Measurements from ENCODE around the gene CCBE1.

The CCBE1 gene

DNA sequence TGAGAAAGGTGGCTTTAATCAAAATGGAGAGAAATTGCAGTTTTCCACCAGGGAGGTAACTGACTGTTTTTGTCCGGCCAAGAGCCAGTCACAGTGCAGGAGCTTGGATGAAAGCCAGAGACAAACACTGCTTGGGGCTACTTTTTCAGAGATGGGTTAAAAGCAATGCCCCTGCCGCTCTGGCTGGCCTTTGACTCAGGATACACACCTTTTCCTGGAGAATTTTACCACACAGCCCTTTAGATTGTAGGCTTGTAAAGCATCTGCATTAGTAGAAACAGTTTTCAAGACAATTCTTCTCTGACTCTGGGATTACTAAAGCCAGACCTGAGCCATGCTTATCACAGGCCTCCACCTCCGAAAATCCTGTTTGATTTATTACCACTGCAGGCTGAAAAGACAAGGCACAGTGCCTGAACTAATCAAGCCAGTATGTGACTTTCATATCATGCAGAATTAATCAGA, 79.7 kb downstream of the CCBE1 start:
- no peak overlapping the region for H3K27ac ChIP-seq (ENCODE audit: low read depth, low read length)
- no peak overlapping the region for H3K9ac ChIP-seq (ENCODE audit: low read depth, low read length)
- H3K4me1 ChIP-seq (ENCODE audit: control insufficient read depth, insufficient read depth, low read length): no peaks in the 10 kb centered on the region
- H3K27me3 ChIP-seq (ENCODE audit: control insufficient read depth, insufficient read depth, low read length): no peaks in the 10 kb centered on the region
- no peak overlapping the region for H3K4me3 ChIP-seq (ENCODE audit: low read depth, low read length)
- no peaks in the 10 kb centered on the region for H3K9me3 ChIP-seq (ENCODE audit: control insufficient read depth, insufficient read depth, low read length)
- H3K36me3 ChIP-seq (ENCODE audit: control insufficient read depth, insufficient read depth, low read length): no peaks in the 10 kb centered on the region

DNA sequence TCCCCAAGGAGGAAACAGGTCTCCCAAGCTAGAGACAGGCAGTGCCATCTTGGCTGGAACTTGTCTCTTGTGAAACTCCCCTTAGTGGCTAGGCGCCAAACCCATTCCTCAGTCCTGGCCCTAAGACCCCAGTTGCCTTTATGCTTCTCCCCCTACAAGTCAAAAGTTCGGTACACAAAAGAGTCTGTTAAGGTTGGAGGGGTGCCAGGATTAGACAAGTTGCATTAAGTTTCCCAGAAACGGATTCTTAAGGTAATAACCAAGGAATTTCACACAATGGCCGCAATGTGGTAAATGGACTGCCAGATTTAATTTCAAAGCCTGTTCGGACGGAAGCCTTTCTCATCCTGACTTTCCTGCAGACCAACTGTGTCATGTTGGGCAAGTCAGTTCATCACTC, 80.7 kb downstream of the CCBE1 start:
- no peaks in the 10 kb centered on the region for H3K27me3 ChIP-seq (ENCODE audit: control insufficient read depth, insufficient read depth, low read length)
- H3K4me1 ChIP-seq (ENCODE audit: control insufficient read depth, insufficient read depth, low read length): no peaks in the 10 kb centered on the region
- no peak overlapping the region for H3K27ac ChIP-seq (ENCODE audit: low read depth, low read length)

DNA sequence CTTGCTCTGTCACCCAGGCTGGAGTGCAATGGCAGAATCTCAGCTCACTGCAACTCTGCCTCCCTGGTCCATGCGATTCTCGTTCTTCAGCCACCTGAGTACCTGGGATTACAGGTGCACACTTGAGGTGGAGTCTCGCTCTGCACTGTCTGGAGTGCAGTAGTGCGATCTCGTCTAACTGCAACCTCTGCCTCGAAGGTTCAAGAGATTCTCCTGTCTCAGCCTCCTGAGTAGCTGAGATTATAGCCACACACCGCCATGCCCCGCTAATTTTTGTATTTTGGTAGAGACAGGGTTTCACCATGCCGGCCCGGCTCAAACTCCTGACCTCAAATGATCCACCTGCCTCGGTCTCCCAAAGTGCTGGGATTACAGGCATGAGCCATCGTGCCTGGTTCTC, 83.3 kb downstream of the CCBE1 start:
- no peak overlapping the region for H3K4me3 ChIP-seq (ENCODE audit: low read depth, low read length)

More for the DNA sequence above, 80.7 kb downstream of the CCBE1 start:
- Histone ChIP-seq H3K4me3 (ENCODE audit: low read depth, low read length) (no peak overlapping the region), H3K36me3 (ENCODE audit: control insufficient read depth, insufficient read depth, low read length) (no peaks in the 10 kb centered on the region), H3K9ac (ENCODE audit: low read depth, low read length) (no peak overlapping the region), H3K9me3 (ENCODE audit: control insufficient read depth, insufficient read depth, low read length) (no peaks in the 10 kb centered on the region)

DNA sequence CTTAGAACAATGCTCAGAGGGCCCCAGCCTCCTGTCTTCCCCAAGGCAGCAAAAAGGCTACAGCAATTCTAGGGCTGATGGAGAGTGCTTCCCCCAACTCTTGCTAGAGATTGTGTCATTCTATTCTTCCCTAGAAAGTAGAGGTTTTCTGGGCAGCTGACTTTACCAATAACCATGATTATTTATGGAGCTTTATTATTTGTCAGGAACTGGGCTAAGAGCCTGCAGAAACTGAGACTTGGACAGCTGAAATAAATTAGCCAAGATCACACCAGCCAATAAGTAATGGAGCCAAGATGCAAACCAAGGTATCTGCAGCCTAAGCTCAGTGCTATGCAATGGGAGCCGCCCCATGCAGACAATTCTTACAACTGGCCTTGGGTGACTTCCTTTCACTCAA, 84.8 kb downstream of the CCBE1 start:
- Histone ChIP-seq H3K36me3 (ENCODE audit: control insufficient read depth, insufficient read depth, low read length) (no peaks in the 10 kb centered on the region), H3K4me1 (ENCODE audit: control insufficient read depth, insufficient read depth, low read length) (no peaks in the 10 kb centered on the region), H3K4me3 (ENCODE audit: low read depth, low read length) (no peak overlapping the region), H3K27me3 (ENCODE audit: control insufficient read depth, insufficient read depth, low read length) (no peaks in the 10 kb centered on the region), H3K27ac (ENCODE audit: low read depth, low read length) (no peak overlapping the region), H3K9me3 (ENCODE audit: control insufficient read depth, insufficient read depth, low read length) (no peaks in the 10 kb centered on the region), H3K9ac (ENCODE audit: low read depth, low read length) (no peak overlapping the region)

More for the DNA sequence above, 83.3 kb downstream of the CCBE1 start:
- Histone ChIP-seq H3K9me3 (ENCODE audit: control insufficient read depth, insufficient read depth, low read length) (no peaks in the 10 kb centered on the region), H3K36me3 (ENCODE audit: control insufficient read depth, insufficient read depth, low read length) (no peaks in the 10 kb centered on the region), H3K4me1 (ENCODE audit: control insufficient read depth, insufficient read depth, low read length) (no peaks in the 10 kb centered on the region), H3K27me3 (ENCODE audit: control insufficient read depth, insufficient read depth, low read length) (no peaks in the 10 kb centered on the region), H3K27ac (ENCODE audit: low read depth, low read length) (no peak overlapping the region), H3K9ac (ENCODE audit: low read depth, low read length) (no peak overlapping the region)

DNA sequence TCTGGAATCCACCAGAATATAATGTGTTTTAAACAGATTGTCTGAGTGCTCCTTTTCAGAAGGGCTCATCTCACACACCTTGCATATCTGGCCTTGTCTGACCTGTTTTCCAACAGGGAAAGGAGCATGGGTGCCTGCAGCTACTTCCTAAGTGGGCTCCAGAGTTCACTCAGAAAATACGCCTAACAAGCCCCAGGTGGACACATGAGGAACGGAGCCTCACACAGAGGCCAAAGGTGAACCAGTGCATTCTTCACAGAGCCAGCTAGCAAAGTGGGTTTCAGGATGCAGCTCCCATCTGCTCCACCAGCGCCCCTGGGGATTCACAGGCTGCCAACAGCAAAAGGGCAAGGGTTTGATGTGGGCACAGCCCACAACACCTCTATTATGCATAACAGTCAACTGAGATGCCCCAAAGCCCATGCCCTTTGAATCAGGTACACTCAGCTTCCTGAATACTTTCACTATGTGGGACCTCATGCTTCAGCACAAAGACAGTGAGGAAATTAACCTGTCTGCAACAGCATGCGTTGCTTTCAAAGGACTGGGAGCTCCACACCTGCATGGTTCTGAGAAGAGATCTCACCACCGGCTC, 86.6 kb downstream of the CCBE1 start:
- H3K4me3 ChIP-seq (ENCODE audit: low read depth, low read length): no peak overlapping the region
- no peaks in the 10 kb centered on the region for H3K27me3 ChIP-seq (ENCODE audit: control insufficient read depth, insufficient read depth, low read length)
- H3K27ac ChIP-seq (ENCODE audit: low read depth, low read length): no peak overlapping the region
- no peaks in the 10 kb centered on the region for H3K9me3 ChIP-seq (ENCODE audit: control insufficient read depth, insufficient read depth, low read length)
- no peaks in the 10 kb centered on the region for H3K36me3 ChIP-seq (ENCODE audit: control insufficient read depth, insufficient read depth, low read length)
- no peak overlapping the region for H3K9ac ChIP-seq (ENCODE audit: low read depth, low read length)
- no peaks in the 10 kb centered on the region for H3K4me1 ChIP-seq (ENCODE audit: control insufficient read depth, insufficient read depth, low read length)

DNA sequence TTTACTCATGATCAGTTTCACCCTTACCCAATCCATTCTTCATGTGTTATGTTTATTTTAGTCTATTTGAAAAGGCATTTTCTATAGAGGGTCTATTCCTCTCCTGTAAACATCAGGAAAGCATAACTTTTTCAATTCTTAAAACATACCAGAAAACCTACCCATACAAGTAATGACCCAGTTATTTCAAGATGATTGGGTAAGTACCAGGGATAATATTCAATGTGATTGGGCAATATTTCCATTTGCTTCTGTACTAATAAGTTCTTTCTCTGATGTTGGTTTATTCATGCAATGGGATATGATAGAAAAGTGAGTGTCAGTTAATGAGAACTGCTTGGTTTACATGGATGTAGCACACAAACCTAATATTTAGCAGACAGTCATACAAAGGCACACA, 87.6 kb downstream of the CCBE1 start:
- no peaks in the 10 kb centered on the region for H3K4me1 ChIP-seq (ENCODE audit: control insufficient read depth, insufficient read depth, low read length)
- H3K27me3 ChIP-seq (ENCODE audit: control insufficient read depth, insufficient read depth, low read length): no peaks in the 10 kb centered on the region
- no peaks in the 10 kb centered on the region for H3K36me3 ChIP-seq (ENCODE audit: control insufficient read depth, insufficient read depth, low read length)
- no peak overlapping the region for H3K4me3 ChIP-seq (ENCODE audit: low read depth, low read length)
- no peak overlapping the region for H3K9ac ChIP-seq (ENCODE audit: low read depth, low read length)
- no peak overlapping the region for H3K27ac ChIP-seq (ENCODE audit: low read depth, low read length)
- no peaks in the 10 kb centered on the region for H3K9me3 ChIP-seq (ENCODE audit: control insufficient read depth, insufficient read depth, low read length)

DNA sequence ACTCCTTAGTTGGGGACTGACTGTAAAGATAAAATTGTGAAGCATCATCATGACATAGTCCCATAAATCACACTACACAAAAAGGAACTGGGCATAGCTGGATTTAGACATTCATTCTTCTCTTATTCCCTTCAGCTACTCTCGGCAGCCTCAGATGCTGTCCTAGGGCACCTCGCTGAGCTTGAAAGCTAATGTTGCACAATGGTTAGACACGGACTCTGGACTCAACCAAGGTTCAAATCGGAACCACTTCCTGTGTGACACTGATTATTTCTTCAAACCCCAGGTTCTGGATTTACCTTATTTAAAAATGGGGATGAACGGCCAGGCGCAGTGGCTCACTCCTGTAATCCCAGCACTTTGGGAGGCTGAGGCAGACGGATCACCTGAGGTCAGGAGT, 89.8 kb downstream of the CCBE1 start:
- Histone ChIP-seq H3K9me3 (ENCODE audit: control insufficient read depth, insufficient read depth, low read length) (no peaks in the 10 kb centered on the region), H3K36me3 (ENCODE audit: control insufficient read depth, insufficient read depth, low read length) (no peaks in the 10 kb centered on the region), H3K4me1 (ENCODE audit: control insufficient read depth, insufficient read depth, low read length) (no peaks in the 10 kb centered on the region), H3K27me3 (ENCODE audit: control insufficient read depth, insufficient read depth, low read length) (no peaks in the 10 kb centered on the region), H3K9ac (ENCODE audit: low read depth, low read length) (no peak overlapping the region), H3K4me3 (ENCODE audit: low read depth, low read length) (no peak overlapping the region), H3K27ac (ENCODE audit: low read depth, low read length) (no peak overlapping the region)

DNA sequence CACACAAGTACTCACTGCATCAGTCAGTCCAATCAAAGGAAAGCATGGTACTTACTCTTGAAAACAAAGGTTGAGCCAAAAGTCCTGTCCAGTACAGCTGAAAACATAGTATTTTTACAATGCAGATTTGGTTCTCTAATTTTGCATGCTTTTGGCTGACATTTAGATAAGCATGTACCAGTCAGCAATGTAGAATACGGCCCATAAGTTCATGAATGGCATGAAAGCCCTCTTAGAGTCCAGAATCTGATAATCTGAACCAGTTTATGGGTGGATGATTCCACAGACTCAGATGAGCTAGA, 90.2 kb downstream of the CCBE1 start:
- H3K4me1 ChIP-seq (ENCODE audit: control insufficient read depth, insufficient read depth, low read length): no peaks in the 10 kb centered on the region
- no peak overlapping the region for H3K27ac ChIP-seq (ENCODE audit: low read depth, low read length)
- no peaks in the 10 kb centered on the region for H3K27me3 ChIP-seq (ENCODE audit: control insufficient read depth, insufficient read depth, low read length)

DNA sequence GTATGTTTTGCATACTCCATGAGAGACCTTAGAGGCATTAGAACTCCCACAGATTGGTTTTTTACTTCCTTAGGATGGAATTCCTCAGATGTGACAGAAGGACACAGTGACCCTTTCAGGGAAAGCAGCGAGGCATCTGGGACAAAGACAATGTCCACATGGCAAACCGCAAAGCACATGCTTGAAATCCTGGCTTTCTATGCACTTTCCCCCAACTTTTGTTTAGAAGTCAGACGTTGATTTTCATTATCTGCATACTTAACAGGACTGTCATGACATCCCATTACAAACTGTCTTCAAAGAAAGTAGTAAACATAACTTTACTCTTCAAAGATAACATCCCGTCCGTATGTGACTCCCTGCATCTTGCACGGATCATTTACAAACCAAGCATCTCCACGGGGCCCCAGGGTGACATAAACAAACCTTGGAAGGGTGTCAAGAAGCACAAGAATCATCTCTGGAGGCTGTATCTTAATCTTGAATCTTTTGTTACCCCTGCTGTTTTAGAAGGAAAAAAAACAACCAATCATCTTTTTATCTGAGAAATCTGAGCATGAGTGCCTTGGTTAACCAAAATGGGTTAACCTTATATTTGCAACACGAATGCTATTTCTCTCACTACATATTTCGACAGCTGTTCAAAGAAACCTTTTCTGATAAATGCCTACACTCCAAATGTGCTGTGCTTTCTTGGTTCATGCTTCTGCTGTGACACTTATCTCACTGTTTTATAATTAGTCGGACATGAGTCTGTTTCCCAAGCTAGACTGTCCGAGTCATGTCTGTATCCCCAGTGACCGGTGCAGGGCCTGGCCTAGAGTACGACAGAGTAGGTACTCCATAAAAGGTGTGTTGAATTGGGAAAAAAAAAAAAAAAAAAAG, 90.8 kb downstream of the CCBE1 start:
- Histone ChIP-seq H3K4me1 (ENCODE audit: control insufficient read depth, insufficient read depth, low read length) (no peaks in the 10 kb centered on the region), H3K27ac (ENCODE audit: low read depth, low read length) (no peak overlapping the region), H3K4me3 (ENCODE audit: low read depth, low read length) (no peak overlapping the region), H3K36me3 (ENCODE audit: control insufficient read depth, insufficient read depth, low read length) (no peaks in the 10 kb centered on the region), H3K9ac (ENCODE audit: low read depth, low read length) (no peak overlapping the region), H3K27me3 (ENCODE audit: control insufficient read depth, insufficient read depth, low read length) (no peaks in the 10 kb centered on the region), H3K9me3 (ENCODE audit: control insufficient read depth, insufficient read depth, low read length) (no peaks in the 10 kb centered on the region)

More for the DNA sequence above, 90.2 kb downstream of the CCBE1 start:
- H3K36me3 ChIP-seq (ENCODE audit: control insufficient read depth, insufficient read depth, low read length): no peaks in the 10 kb centered on the region
- H3K9ac ChIP-seq (ENCODE audit: low read depth, low read length): no peak overlapping the region
- H3K9me3 ChIP-seq (ENCODE audit: control insufficient read depth, insufficient read depth, low read length): no peaks in the 10 kb centered on the region
- no peak overlapping the region for H3K4me3 ChIP-seq (ENCODE audit: low read depth, low read length)

DNA sequence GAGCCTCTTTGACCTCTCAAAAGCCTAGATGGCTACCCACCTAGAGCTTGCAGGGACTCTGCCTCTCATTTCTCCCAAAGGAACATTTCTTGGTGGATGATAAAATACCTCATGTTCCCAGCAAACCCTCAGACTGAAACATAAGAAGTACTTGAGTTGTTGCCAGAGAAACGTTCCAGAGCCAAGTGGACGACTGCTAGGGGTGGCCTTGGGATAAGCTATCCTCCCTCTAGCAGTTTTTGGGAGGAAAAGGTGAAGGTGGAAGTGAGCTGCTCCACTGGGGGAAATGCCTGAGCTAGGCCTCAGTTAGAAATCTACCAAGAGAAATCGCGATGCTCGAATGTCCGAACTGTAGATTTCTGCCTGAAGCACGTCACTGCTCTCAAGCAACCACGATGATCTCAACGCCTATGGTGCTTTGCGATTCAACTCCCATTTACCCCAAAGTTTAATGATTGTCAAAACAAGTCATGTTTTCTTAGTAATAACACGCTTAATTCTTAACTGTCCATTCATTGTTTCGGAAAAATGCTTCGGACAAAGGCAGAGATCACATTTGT, 91.5 kb downstream of the CCBE1 start:
- Histone ChIP-seq H3K9me3 (ENCODE audit: control insufficient read depth, insufficient read depth, low read length) (no peaks in the 10 kb centered on the region), H3K27ac (ENCODE audit: low read depth, low read length) (no peak overlapping the region), H3K27me3 (ENCODE audit: control insufficient read depth, insufficient read depth, low read length) (no peaks in the 10 kb centered on the region), H3K4me3 (ENCODE audit: low read depth, low read length) (no peak overlapping the region), H3K36me3 (ENCODE audit: control insufficient read depth, insufficient read depth, low read length) (no peaks in the 10 kb centered on the region), H3K4me1 (ENCODE audit: control insufficient read depth, insufficient read depth, low read length) (no peaks in the 10 kb centered on the region), H3K9ac (ENCODE audit: low read depth, low read length) (no peak overlapping the region)

DNA sequence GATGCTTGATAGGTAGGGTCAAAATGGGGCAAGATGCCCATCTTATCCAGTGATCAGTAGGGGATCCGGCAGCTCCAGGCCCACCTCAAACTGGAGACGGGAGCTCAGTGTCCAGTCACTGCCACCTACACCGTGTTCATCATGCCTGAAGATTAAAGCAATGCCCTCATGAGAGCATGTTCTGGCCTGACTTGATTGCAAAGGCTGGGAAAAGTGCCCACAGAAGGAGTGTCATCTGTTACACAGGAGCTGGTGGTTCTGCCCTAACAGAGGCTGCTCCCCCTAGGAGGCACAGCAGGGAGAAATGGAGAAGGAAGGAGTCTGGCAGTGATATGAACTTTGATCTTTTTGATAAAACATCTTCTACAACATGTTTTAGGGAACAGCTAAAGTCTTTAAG, 92.3 kb downstream of the CCBE1 start:
- Histone ChIP-seq H3K36me3 (ENCODE audit: control insufficient read depth, insufficient read depth, low read length) (no peaks in the 10 kb centered on the region), H3K27ac (ENCODE audit: low read depth, low read length) (no peak overlapping the region), H3K27me3 (ENCODE audit: control insufficient read depth, insufficient read depth, low read length) (no peaks in the 10 kb centered on the region), H3K9ac (ENCODE audit: low read depth, low read length) (no peak overlapping the region), H3K4me1 (ENCODE audit: control insufficient read depth, insufficient read depth, low read length) (no peaks in the 10 kb centered on the region), H3K4me3 (ENCODE audit: low read depth, low read length) (no peak overlapping the region), H3K9me3 (ENCODE audit: control insufficient read depth, insufficient read depth, low read length) (no peaks in the 10 kb centered on the region)
